Measurements from ENCODE around the gene F10.
"Not testable (repeated sequence)": the region's sequence is repeated elsewhere in the genome, so short reads cannot be mapped to it uniquely, and the experiment has no call there.

Gene F10

DNA sequence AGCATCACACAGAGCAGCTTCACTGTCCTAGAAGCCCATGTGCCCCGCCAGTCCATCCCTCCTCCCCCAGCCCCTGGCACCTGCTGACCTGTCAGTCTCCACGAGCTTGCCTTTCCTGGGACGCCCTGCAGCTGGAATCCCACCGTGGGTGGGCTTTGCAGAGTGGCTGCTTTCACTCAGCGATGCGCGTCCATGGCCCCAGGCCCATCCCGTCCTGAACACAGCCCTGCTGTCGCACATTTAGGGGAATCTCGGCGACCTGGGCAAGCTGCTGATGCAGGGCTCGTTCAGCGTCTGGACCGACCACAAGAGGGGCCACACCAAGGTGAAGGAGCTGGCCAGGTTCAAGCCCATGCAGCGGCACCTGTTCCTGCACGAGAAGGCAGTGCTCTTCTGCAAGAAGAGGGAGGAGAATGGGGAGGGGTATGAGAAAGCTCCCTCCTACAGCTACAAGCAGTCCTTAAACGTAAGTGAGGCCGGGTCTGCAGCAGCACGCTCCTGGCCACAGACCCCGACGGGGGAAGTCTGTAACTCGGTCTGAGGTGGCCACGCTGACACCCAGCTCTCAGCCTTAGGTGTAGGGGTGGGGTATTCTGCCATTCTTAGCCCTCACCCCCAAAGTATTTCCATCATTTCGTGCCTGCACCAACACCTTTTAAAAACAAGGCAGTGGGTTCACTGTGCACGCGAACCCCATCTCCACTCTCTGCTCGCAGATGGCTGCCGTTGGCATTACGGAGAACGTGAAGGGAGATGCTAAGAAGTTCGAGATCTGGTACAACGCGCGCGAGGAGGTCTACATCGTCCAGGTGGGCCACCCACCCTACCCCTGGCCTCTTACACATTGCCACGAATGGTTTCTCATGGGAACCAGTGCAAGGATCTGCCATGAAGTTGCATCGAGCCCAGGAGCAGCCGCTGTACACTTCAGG, 35.3 kb upstream of the F10 start:
- DNase-seq: no peak

DNA sequence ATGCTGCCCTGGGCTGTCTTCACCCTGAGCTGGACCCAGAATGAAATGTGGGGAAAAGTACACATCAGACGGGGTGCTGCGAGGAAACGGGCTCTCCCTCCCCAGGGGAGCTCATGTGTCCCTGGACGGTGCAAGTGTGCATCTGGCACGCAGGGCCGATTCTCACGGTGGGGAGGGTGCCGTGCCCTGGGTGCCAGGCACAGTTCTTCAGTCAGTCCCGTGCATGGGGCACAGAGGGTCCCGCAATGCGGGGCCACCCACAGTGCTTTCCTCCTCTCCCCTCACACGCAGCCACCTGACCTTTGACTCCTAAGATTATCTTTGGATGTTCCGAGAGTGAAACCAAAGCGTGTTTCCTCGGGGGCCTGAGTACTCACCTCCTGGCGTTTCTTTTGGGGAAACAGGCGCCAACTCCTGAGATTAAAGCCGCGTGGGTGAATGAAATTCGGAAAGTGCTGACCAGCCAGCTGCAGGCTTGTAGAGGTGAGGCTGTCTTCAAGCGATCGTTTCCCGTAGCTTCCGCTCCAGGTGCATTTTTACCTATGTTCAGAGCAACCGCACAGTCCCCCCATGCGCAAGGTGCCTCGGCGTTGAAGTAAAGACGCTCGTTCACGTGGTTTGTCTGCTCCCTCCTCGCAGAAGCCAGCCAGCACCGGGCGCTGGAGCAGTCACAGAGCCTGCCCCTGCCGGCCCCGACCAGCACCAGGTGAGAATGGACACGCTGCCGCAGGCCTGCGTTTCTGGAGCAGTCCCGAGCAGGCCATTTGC, 34.5 kb upstream of the F10 start:
- DNase-seq: no peak

GRCh38 chr13:113088691-113089020, 33.9 kb upstream of the F10 start:
- DNase-seq: no peak

DNA sequence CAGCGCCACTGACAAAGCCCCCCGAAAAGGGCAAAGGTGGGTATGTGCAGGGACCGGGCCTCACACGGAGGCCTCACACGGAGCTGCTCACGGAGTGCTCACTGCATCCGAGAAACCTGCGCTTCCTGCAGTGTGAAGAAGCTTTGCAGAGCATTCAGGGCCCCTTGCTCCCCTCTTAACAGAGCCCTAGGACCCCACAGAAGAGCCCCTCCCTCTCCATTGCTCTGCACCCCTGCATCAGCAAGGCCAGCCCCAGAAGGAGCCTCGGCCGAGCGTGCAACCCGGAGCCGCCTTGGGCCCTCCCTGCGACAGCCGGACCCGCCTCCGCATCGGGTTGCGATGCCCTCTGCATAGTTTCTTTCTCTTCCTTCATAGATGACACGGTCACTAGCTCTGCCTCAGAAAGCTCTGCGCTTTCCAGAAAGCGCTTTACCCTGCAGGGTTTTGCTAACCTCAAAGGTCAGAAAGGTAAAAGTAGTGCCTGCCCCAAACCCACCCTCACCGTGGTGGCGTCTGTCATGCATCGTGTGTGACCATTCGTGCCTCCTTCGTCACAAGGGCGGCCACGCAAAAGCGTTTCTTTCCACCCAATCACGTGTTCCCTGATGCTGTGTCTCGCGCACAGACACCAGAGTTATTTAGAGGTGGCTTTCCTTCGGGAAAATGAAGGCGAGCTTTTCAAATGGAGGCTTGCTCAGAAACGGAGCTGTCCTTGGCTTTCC, 32.7 kb upstream of the F10 start:
- DNase-seq: no peak

DNA sequence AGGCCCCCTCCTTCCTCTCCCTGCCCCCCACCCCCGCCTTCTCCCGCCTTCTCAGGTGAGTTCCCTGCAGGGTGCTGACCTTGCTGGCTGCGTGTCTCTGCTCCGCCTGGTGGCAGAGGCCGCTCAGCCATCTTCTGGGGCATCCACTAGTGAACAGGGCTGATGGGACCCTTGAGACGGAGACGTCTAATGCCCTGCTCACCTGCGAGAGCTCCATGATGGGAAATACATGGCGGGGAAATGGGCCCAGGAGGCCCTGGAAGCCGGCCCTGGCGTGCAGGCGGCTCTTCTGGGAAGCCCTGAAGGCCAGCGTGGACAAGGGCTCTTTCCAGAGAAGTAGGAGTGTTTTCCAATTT, 32.2 kb upstream of the F10 start:
- DNase-seq: no peak

GRCh38 chr13:113090806-113091205, 31.8 kb upstream of the F10 start:
- DNase-seq: no peak

GRCh38 chr13:113091211-113091771, 31.3 kb upstream of the F10 start:
- DNase-seq: no peak

DNA sequence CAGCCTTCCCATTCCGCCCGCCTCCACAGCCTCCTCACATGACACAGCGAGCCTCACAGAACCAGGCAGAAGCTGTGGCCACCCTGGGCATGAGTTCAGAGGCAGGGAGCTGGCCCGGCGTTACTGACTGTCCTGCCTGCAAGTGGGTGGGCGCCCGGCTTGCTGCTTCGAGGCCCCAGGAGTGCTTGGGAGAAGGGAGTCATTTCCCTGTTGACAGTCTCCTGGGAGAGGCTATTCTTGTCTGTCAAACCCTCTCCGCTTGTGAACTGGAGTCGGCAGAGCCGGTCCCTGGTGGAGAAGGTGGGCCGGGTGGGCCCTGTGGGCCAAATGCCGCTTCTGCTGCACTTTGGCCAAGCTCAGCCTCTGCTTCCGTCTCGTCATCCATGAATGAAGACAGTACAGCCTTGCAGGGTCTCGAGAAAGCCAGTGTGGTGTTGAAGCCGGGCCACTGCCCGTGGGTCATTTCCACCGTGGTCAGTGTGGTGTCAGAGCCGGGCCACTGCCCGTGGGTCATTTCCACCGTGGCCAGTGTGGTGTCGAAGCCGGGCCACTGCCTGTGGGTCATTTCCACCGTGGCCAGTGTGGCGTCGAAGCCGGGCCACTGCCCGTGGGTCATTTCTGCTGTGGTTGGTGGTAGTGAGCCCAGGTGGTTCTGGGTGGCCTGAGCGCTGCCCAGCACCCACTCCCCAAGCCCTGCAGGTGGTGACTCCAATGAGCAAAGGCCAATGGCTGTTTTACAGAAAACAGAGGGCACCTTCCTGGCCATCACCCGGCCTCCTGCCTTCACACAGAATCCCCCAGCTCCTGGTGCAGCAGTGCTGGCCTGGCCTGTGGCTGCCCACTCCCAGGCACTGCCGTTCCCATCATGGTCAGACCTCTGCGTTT, 30.5 kb upstream of the F10 start:
- DNase-seq: no peak

DNA sequence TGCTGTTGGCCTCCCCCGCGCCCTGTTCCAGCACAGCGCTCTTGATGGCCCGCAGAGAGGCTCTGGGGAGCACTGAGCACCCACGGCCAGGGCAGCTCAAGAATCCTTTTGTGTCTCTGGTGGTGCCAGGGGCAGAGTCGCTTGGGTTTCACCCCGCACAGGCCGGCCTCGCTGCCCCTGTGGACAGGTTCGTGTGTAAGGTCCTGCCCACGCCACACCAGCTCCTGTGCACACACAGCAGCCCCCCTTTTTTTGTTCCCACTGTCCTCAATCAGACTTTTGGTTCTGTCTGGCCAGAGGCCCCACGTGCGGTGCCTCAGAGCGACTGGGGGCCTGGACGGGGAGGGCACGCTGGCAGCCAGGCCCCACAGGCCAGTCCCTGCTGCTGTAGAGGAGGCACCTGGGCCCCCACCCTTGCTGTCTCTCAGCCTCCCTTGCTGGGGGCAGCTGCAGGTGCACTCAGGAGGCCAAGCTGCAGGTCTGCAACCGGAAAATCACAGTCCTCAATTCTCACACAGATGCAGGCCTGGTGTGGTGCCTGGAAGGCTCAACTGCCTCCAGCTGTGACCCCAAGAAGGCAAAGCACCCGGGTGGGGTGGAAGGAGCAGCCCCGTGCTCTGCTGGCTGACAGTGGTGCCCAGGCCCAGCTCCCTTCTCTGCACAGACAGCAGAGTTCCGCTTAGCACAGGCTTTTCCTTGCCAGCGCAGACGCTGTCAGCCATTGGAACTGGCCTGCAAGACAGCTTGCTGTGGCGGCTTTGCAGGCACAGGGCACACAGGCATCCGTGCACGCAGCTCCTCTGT, 29.6 kb upstream of the F10 start:
- no peak for DNase-seq

- no peak for DNase-seq
These were observed 28.8 kb upstream of the F10 start for GRCh38 chr13:113093580-113094409.

GRCh38 chr13:113094410-113094800, 28.2 kb upstream of the F10 start:
- no peak for DNase-seq

DNA sequence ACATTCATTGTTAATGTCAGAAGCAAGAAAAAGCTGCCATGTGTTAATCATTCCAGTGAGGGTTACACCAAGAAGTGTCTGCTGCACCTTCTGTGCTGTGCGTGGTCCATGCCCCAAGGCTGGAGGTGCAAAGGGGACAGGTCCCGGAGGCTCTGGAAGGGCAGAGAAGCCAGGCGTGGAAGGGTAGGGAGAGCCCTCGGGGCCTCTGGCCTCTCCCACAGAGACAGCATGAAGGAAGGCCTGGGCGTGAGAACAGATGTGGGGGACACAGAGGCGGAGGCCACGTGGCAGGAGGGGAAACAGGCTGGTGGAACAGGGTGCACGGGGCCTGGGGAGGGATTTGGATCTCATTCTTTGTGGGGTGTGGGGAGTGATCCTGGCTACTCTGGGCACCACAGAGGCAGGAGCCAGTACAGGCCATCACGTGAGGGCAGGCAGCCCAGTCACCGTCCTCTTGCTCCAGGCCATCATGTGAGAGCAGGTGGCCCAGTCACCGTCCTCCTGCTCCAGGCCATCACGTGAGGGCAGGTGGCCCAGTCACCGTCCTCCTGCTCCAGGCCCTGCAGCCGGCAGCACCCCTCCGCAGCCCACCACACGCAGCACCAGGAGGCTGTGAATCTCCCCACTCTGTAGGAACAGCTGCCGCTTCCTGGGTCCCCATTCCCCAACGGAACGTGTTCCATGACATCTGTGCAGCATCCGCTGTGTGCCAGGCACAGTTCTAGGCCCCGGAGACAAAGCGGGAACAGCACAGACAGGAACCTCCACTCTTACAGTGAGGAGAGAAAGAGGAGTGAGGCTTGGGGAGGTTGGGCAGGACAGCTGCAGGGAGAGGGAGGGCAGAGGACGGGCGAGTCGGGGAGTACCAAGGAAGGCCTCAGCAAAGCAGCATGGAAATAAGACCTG, 27.2 kb upstream of the F10 start:
- no peak for DNase-seq

DNA sequence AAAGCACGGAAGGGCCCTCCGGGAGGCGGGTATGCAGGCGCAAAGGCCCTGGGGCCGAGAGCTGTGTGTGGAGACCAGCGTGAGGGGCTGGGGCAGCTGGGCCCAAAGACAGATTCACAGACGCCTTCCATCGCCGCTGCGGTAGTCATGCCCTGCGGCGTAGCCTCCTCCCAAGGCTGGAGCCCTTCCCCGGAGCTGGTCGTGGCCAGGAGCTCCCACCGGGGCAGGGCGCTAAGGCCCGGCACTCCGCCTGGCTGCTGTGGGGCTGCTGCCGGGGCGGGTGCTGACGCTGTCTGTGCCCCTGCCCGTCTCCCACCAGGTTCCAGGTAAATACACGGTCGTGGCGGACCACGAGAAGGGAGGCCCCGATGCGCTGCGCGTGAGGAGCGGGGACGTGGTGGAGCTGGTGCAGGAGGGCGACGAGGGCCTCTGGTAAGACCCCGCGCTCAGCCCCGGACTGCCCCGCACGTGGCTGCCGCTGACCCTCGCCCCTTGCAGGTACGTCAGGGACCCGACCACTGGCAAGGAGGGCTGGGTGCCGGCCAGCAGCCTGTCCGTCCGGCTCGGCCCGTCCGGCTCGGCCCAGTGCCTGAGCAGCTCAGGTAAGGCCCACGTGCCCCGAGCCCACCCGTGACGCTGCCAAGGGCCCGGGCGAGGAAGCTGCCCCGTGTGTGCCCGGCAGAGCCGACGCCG, 26.4 kb upstream of the F10 start:
- no peak for DNase-seq

GRCh38 chr13:113096745-113097305, 25.8 kb upstream of the F10 start:
- DNase-seq: no peak

GRCh38 chr13:113097651-113098050, 24.9 kb upstream of the F10 start:
- no peak for DNase-seq

DNA sequence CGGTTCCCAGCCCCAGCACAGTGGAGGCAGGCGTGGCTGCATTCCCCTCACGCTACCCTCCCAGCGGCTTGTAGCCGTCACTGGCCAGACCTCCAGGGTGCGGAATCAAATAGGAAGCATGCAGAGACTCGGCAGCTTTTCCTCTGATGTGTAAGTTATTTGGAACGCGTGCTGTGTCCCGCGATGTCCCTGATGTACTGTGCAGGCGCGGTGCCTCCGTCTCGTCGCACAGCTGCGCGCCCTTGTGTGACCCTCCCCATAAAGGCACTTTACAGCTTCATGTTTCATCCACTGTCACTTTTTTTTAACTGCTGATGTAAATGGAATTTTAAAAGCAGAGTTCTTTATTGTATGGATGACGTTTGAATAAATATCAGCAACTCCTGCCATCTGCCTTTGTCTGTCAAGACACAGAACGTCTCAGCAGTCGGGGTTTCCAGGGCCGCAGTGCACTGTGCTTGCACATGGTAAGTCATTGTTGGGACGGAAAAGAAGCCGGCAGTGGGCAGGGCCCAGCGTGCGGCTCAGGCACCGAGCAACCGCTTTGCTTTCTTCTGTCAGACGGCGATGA, 24.4 kb upstream of the F10 start:
- DNase-seq: no peak

DNA sequence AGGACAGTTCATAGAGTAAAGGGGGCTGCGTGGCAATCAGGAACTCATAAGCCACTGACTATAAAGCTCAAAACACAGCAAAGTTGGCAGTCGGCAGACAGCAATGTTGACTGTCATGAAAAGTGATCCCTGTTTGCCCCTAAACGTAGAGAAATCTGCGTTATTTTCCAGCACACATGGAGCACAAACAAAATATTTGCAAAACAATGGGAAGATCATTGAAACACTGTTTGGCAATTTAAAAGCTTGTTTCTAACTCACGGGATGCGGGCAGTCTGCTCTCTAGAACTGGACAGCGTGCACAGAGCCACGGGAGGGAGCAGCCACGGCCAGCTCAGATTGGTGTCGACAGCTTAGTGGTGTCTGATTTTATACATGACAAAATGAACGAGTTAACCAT, 23.5 kb upstream of the F10 start:
- no peak for DNase-seq

DNA sequence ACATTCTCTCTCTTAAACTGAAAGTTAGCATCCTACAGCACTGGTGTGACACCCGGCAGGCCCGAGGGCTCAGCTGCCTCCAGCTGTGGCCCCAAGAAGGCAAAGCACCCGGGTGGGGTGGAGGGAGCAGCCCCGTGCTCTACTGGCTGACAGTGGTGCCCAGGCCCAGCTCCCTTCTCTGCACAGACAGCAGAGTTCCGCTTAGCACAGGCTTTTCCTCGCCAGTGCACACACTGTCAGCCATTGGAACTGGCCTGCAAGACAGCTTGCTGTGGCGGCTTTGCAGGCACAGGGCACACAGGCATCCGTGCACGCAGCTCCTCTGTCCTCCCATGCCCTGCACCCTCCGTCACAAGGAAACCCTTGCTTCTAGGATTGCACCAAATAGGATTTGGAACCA, 20.3 kb upstream of the F10 start:
- not testable (repeated sequence) for DNase-seq
